GM18907 (cell line): Measurements from ENCODE around the gene MESP2.

ENCODE experiments used
- ATAC-seq: cut with Tn5 transposase; IDR thresholded peaks from one replicate; pipeline ENCODE4 v1.9.1; 2021; ENCODE audit warnings: mild to moderate bottlenecking, moderate library complexity; ENCODE audit not compliant: unreplicated experiment

Gene MESP2

GRCh38 chr15:89799011-89799911, 23.1 kb downstream of the MESP2 start:
- ATAC-seq = no peak

- no peak for ATAC-seq
These were observed 23.9 kb downstream of the MESP2 start for GRCh38 chr15:89799918-89800498.

- no peak for ATAC-seq
These were observed 25.5 kb downstream of the MESP2 start for GRCh38 chr15:89801471-89802195.

- ATAC-seq = no peak
These were observed 26.2 kb downstream of the MESP2 start for GRCh38 chr15:89802231-89802928.

- no peak for ATAC-seq
These were observed 27.1 kb downstream of the MESP2 start for GRCh38 chr15:89802986-89803824.

- no peak for ATAC-seq
These were observed 28.0 kb downstream of the MESP2 start for GRCh38 chr15:89803941-89804800.

- no peak for ATAC-seq
These were observed 29.4 kb downstream of the MESP2 start for GRCh38 chr15:89805241-89806209.

- no peak for ATAC-seq
These were observed 30.1 kb downstream of the MESP2 start for GRCh38 chr15:89806210-89806558.

GRCh38 chr15:89806559-89807550, 30.7 kb downstream of the MESP2 start:
- no peak for ATAC-seq

- ATAC-seq = no peak
These were observed 31.6 kb downstream of the MESP2 start for GRCh38 chr15:89807689-89808088.

GRCh38 chr15:89808160-89808870, 32.2 kb downstream of the MESP2 start:
- ATAC-seq = no peak

GRCh38 chr15:89809093-89809786, 33.1 kb downstream of the MESP2 start:
- ATAC-seq = no peak

GRCh38 chr15:89809787-89810148, 33.6 kb downstream of the MESP2 start:
- ATAC-seq = no peak

- ATAC-seq = no peak
These were observed 34.7 kb downstream of the MESP2 start for GRCh38 chr15:89810837-89811236.

- no peak for ATAC-seq
These were observed 36.1 kb downstream of the MESP2 start for GRCh38 chr15:89812011-89812846.
